Measurements from ENCODE around the gene PSMB10.

DNA sequence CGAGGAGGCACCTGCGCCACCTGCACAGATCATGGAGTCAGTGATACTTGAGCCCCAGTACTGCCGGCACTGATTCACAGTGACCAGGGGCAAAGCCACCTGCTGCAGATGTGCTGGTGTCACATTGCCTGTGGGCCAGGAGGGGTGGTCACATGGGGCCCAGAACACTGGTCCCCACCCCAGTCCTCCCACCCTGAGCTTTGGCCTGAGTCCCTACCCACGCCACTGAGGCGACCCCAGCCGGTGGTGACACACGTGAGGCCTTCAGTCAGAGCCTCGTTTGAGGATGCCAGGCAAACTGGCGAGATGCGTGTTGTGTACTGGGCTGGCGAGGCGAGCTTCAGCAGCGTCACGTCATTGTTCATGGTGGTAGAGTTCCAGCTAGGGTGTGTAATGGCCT is 6.5 kb downstream of the PSMB10 start:
- TF ChIP-seq, protein P1, sequence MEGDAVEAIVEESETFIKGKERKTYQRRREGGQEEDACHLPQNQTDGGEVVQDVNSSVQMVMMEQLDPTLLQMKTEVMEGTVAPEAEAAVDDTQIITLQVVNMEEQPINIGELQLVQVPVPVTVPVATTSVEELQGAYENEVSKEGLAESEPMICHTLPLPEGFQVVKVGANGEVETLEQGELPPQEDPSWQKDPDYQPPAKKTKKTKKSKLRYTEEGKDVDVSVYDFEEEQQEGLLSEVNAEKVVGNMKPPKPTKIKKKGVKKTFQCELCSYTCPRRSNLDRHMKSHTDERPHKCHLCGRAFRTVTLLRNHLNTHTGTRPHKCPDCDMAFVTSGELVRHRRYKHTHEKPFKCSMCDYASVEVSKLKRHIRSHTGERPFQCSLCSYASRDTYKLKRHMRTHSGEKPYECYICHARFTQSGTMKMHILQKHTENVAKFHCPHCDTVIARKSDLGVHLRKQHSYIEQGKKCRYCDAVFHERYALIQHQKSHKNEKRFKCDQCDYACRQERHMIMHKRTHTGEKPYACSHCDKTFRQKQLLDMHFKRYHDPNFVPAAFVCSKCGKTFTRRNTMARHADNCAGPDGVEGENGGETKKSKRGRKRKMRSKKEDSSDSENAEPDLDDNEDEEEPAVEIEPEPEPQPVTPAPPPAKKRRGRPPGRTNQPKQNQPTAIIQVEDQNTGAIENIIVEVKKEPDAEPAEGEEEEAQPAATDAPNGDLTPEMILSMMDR (IDR thresholded peaks at IDR 0.05): no peak
- no peak for TF ChIP-seq POLR2A (IDR thresholded peaks at IDR 0.05)
